HG02885 (cell line): Measurements from ENCODE around the gene ADAM12.

Experiments
- ATAC-seq: cut with Tn5 transposase; IDR thresholded peaks from one replicate; pipeline ENCODE4 v1.9.1; 2021; ENCODE audit warnings: mild to moderate bottlenecking; ENCODE audit not compliant: unreplicated experiment, poor library complexity

The ADAM12 gene

DNA sequence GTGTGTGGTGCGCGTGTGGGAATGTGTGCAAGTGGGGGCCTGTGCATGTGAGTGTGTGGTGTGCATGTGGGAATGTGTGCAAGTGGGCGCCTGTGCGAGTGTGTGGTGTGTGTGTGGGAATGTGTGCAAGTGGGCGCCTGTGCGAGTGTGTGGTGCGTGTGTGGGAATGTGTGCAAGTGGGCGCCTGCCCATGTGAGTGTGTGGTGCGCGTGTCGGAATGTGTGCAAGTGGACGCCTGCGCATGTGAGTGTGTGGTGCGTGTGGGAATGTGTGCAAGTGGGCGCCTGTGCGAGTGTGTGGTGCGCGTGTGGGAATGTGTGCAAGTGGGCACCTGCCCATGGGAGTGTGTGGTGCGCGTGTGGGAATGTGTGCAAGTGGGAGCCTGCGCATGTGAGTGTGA is 259.7 kb downstream of the ADAM12 start:
- no peak for ATAC-seq

GRCh38 chr10:126127481-126128029 is 260.7 kb downstream of the ADAM12 start:
- ATAC-seq, result no peak

GRCh38 chr10:126126866-126127265 is 261.4 kb downstream of the ADAM12 start:
- no peak for ATAC-seq

DNA sequence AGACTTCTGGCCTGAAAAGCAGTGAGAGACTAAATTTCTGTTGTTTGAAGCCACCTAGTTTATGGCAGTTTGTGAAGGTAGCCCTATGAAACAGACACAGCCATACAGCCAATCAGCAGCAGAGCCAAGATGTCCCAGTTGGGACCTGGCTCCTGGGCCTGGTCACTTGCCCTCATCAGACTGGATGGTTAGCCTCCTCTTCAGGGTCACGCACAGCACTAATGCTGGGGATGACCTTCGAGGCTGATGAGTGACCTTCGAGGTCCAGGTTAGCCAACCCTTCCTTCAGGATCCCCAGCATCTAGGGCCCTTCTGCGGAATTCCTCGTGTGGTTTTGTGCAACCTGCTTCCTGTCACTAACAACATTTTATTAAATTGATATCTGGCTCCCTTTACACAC is 262.3 kb downstream of the ADAM12 start:
- no peak for ATAC-seq

DNA sequence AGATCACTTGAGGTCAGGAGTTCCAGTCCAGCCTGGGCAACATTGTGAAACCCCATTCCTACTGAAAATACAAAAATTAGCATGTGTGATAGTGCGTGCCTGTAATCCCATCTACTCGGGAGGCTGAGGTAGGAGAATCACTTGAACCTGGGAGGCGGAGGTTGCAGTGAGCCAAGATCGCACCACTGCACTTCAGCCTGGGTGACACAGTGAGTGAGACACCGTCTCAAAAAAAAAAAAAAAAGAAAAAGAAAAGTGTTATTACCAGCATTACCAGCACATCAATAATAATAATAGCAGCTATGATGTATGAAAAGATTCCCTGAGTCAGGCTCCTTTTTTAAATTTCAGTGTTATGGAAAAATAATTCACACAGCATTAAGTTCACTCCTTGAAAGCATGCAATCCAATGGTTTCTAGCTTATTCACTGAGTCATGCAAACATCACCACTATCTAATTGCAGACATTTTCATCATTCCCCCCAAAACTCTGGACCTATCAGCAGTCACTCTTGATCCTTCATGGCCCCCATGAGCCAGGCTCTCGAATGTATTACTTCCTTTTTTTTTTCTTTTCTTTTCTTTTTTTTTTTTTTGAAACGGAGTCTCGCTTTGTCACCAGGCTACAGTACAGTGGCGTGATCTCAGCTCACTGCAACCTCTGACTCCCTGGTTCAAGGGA is 263.5 kb downstream of the ADAM12 start:
- no peak for ATAC-seq

DNA sequence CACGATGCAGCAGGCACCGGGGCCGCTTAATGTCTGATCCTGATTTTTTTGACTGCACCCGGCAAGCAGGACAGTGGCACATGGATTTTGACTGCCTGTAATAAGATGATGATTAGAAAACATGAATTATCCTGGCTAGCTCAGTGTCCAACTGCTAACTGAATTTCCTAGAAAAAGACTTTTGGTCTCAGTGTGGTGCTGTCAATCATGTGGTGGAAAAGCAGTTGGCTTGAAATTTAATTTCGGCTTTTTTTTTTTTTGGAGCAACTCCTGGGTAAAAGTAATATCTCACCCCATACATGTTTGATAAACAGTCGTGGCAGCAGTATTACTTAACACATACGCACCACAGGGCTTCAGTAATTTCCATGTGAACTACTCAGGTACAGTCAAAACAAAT is 264.2 kb downstream of the ADAM12 start:
- ATAC-seq, result no peak

DNA sequence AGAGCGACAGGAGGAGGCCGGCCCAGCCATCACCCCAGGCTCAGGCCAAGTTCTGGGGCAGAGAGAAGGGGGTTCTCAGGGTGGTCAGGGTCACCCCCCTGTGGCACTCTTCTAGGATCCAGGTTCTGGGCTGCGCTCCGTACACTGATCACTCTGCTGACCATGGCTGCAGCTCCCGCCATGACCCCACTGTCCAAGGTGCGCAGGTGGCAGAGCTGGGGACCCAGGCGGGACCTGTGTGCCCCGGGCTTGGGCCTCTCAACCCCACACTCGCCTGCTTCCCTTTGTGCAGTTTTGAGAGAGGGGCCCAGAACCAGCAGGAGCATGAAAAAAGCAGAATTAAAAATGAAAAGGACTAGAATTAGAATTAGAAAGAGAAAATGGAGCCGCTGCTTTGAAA is 264.8 kb downstream of the ADAM12 start:
- ATAC-seq, result no peak

GRCh38 chr10:126122881-126123280 is 265.4 kb downstream of the ADAM12 start:
- ATAC-seq, result no peak

DNA sequence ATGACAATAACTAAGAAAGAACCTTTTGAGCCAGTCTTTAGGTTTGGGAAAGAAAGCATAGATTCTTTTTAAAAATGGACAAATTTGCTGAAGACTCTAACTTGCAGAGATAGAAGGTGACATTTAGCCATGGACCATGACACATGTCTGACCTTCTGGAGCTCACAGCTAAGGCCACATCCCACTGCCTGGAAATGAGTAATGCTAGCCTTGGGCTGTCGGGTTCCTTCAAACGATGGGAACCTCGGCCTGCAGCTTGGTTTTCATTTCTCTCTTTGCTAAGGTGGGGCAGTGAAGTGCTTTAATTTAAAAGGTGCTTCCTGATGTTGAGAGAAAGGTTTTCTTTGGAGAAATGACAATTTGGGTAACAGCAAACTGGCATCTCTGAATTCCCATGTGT is 268.7 kb downstream of the ADAM12 start:
- ATAC-seq, result no peak

GRCh38 chr10:126118476-126118875 is 269.8 kb downstream of the ADAM12 start:
- ATAC-seq, result no peak

GRCh38 chr10:126117196-126117595 is 271.1 kb downstream of the ADAM12 start:
- no peak for ATAC-seq

GRCh38 chr10:126115886-126116285 is 272.4 kb downstream of the ADAM12 start:
- ATAC-seq, result no peak

GRCh38 chr10:126114884-126115555 is 273.3 kb downstream of the ADAM12 start:
- ATAC-seq, result no peak

GRCh38 chr10:126111516-126111915 is 276.8 kb downstream of the ADAM12 start:
- ATAC-seq, result no peak

GRCh38 chr10:126110489-126111180 is 277.6 kb downstream of the ADAM12 start:
- ATAC-seq, result no peak

DNA sequence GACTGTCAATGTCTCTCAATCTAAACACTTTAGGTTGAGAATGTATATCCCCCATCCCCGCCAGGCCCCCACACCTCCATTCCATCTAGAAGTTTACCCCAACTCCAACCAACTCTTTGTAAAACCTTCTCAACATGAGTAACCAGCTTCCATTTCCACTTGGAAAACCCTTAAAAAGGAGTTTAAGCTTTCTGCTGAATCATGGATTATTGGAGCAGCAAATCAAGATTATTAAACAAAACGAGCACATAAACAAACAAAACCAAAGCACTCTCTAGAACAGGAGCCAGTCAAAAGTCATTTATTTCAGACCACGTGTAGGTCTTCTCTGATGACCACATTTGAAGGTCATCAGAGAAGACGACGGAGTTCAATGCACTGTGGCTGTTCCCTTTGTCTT is 278.4 kb downstream of the ADAM12 start:
- no peak for ATAC-seq

- ATAC-seq, result no peak
Observed at GRCh38 chr10:126108693-126109092, 279.6 kb downstream of the ADAM12 start.

GRCh38 chr10:126104767-126105166 is 283.5 kb downstream of the ADAM12 start:
- no peak for ATAC-seq

DNA sequence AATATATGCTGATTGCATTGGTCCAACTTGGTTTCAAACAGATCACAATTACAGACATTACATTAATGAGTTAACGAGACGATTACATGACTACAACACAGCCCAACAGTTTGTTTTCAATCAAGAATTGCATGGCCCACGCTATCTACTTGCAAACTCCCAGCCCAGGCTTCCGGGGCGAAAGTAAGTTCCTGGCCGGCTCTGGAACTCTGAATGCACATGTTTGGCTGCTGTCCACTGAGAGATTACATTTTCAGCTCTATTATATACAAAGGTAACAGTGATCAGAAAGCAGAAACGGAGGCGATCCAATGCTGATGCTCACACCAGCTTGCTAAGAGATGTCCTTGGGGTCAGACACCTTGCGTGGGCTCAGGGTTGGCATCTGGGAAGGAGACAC is 285.6 kb downstream of the ADAM12 start:
- no peak for ATAC-seq

DNA sequence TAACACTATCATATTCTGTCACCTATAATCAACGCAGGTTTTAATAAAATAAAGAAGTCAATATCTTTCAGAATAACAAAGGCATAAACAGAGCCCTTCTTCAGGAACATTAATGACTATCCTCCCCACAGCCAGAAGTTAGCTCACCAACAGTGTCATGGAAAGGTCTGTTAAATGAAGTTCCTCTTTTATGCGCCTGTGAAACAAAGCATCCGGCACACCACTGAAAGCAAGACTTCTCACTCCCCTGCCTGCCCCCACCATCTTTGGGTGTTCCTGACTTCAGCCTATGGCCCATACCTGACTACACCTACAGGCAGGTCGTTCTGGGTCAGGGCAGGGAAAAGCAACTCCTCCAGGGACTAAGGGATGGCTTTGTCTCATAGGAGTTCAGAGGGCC is 286.5 kb downstream of the ADAM12 start:
- ATAC-seq, result peak; percentile 98

DNA sequence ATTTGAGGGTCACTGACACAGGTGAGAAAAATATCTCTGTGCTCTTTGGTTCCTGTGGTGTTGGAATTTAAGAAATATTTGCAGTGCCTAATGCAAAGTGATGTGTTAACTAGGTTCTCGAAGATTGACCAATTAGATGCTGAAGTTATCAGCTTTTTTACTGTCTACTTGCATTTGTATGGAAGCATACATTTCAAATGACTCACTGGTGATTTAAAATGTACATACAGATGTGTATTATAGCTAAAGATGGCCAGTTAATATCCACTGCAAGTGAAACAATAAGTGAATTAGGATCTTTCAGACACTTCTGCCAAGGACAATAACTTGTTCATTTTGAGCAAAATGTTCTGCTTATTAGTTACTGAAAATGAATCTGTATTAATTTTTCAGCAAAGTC is 287.0 kb downstream of the ADAM12 start:
- ATAC-seq, result no peak
